NB4 (cell line): ENCODE measurements around the gene TENM4.

Experiments
- DNase-seq: peaks from one replicate; pipeline ENCODE4 v3.0.0; 2010; ENCODE audit warnings: low read depth
- H3K4me3 ChIP-seq: one replicate; pipeline ENCODE4 v1.5.1; 2011; ENCODE audit warnings: mild to moderate bottlenecking, low read depth, low read length, moderate library complexity
- CTCF ChIP-seq: IDR thresholded peaks from one replicate; pipeline ENCODE4 v1.5.1; 2012; ENCODE audit warnings: low read depth, low read length
- MYC ChIP-seq: IDR thresholded peaks from 2 replicates; pipeline ENCODE4 v1.6.1; 2011; ENCODE audit warnings: low read depth, low read length
- POLR2A ChIP-seq: IDR thresholded peaks from 2 replicates; pipeline ENCODE4 v1.6.1; 2011; ENCODE audit warnings: mild to moderate bottlenecking; ENCODE audit not compliant: insufficient read length; ENCODE audit errors: extremely low read depth
- TF ChIP-seq, protein P1 (sequence below): IDR thresholded peaks from 2 replicates; pipeline ENCODE4 v1.6.1; 2011; ENCODE audit warnings: low read depth, low read length

The TENM4 gene

DNA sequence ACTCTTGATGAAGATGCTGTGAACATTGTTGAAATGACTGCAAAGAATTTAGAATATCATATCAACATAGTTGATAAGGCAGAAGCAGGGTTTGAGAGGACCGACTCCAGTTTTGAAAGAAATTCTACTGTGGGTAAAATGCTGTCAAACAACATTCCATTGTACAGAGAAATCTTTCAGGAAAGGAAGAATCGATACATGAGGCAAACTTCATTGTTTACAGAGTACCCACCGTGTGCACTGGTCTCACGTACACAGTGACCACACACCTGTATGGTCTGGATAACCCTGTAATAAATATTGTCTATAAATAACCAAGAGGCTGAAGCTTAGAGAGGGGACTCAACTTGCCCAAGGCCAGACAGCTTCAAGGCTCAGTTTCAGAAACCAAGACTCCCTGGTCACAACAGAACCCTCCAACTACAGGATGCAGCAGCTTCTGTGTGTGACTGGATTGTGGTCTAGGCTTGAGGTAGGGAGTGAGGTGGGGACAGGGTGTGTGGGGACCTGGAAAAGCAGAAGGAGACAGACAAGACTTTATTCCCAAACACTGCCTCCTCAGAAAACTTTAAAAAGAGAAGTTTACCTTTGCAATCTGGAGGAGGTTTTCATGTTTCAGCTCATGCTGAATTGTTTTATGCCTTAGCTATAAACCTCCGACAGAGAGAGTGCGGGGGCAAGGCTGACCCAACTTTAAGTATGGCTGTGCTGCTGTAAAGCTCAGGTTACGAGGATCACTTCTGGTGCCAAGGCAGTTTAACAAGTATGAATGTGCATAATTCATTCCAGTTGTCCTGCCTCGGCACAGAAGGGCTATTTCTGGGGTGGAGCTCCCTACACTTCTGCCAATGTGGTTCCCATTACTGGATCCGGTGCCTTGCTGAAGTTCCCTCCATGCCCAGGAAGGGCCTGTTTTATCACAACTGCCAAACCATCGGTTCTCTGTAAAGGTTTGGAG lies 493.6 kb downstream of the TENM4 start:
- TF ChIP-seq CTCF (no peak), POLR2A (no peak), MYC (no peak)
- TF ChIP-seq, protein P1, sequence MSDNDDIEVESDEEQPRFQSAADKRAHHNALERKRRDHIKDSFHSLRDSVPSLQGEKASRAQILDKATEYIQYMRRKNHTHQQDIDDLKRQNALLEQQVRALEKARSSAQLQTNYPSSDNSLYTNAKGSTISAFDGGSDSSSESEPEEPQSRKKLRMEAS = no peak
- H3K4me3 ChIP-seq = no peak overlapping the region
- no peak for DNase-seq

- no peak for TF ChIP-seq POLR2A
- DNase-seq = no peak
Observed at GRCh38 chr11:78943841-78944240, 497.0 kb downstream of the TENM4 start.

DNA sequence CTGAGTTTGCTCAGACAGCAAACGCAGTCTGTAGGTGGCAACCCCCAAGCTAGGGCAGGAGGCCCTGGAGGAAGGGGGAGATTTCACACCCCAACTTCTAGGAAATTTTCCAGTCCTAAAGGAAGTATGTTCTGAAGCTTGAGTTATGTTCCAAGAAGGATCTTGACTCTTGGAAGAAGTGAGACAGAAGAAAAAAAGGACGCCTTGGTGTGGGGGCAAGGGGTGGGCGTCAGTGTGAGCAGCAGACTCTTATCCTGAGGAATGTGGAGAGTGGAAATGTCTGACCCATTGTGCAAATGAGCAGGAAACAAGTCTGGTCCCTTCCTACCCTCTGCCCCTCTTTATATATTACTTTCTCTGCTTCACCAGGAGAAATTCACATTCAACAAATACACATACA lies 497.7 kb downstream of the TENM4 start:
- TF ChIP-seq, protein P1 = no peak
- TF ChIP-seq MYC (no peak), CTCF (no peak), POLR2A (no peak)

More at GRCh38 chr11:78943841-78944240, 497.0 kb downstream of the TENM4 start:
- no peak overlapping the region for H3K4me3 ChIP-seq

DNA sequence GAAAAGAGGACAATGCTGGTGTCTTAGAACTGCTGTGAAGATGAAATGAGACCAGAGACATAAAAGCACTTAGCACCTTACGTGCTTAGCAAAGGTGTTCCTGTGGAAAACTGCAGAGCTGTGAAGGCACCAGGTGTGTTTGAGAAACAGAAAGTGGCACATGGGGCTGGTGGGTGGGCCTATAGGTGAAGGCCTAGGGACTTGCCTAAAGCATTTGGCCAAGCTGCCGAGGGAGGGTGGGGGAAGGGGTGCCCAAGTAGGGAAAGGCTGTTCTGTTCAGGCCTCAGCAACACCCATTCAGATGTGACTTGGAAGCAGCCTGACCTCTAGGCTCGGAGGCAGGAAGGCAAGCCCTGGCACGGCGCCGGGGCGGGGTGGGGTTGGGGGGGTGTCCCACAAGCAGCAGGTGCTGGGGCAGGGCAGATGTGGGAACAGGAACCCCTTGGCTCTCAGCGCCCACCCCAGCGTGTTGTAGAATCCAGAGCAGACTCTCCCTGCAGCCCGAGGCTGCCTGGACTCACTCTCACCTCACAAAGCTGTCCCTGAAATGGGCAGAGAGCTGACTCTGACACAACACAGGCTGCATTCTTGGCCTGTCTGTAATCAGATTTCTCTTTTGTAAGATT lies 499.5 kb downstream of the TENM4 start:
- DNase-seq = no peak
- TF ChIP-seq CTCF = no peak
- TF ChIP-seq, protein P1 = no peak
- TF ChIP-seq POLR2A = no peak
- no peak for TF ChIP-seq MYC
- H3K4me3 ChIP-seq = no peak overlapping the region

More for the DNA sequence above, 497.7 kb downstream of the TENM4 start:
- no peak overlapping the region for H3K4me3 ChIP-seq
- no peak for DNase-seq

DNA sequence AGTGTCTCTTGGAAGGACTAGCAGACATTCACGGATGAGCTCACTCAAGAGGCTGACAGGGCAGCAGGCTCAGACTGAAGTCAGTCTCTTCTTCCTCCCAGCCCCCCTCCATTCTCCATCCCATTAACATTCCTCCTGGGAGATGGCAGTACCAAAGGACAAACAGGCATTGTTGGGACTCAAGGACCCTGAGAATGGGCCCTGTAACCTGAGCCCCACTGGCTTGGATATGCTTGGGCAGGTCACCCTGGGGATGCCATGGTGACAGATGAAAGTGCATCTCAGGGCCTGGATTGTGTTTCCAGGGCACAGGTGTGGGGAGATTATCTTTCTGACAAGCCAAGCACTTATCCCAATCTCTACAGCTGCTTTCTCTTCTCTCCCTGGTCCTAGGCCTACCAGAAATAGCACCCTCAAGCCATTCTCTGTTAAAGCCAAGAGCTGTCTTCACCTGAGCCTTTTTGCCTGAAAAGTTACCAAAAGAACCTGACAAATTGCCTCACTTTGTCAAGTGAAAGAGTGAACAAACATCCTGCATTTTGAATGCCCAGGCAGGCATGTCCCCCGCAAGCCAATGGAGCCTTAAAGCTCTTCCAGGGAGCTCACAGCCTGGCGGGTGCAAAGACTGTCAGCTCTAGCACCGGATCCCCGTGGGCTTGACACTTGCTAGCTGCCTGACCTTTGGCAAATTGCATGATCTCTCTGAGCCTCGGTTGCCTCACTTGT lies 500.2 kb downstream of the TENM4 start:
- DNase-seq = no peak
- H3K4me3 ChIP-seq = no peak overlapping the region
- TF ChIP-seq POLR2A (no peak), MYC (no peak), CTCF (no peak)
- TF ChIP-seq, protein P1 = no peak
